Suprapubic skin (tissue), 4 donors: ENCODE measurements around the gene BCCIP. TPM values are rescaled to one million over a fixed set of nuclear protein-coding genes. Genes with fewer than 3 reads are reported as not detected.

Experiments
- DNase-seq, 2 donors: peaks; one replicate each; pipeline ENCODE4 v3.0.0-alpha.2; 2019; ENCODE audit warnings: low spot score in 2 of 2
- H3K27ac ChIP-seq: fragments of 200-600 bp; sonication (generic); one replicate; pipeline ENCODE4 v1.5.1; 2019
- H3K27me3 ChIP-seq: fragments of 200-600 bp; sonication (generic); one replicate; pipeline ENCODE4 v1.5.1; 2019
- H3K36me3 ChIP-seq: fragments of 200-600 bp; sonication (generic); one replicate; pipeline ENCODE4 v1.5.1; 2019
- H3K4me1 ChIP-seq: fragments of 200-600 bp; sonication (generic); one replicate; pipeline ENCODE4 v1.5.1; 2019
- H3K4me3 ChIP-seq: fragments of 200-600 bp; sonication (generic); one replicate; pipeline ENCODE4 v1.5.1; 2019; ENCODE audit warnings: mild to moderate bottlenecking
- H3K9me3 ChIP-seq: fragments of 200-600 bp; sonication (generic); one replicate; pipeline ENCODE4 v1.5.1; 2019
- EP300 ChIP-seq: sonication (generic); formaldehyde crosslinking; IDR thresholded peaks from one replicate; pipeline ENCODE4 v1.6.1; 2017; ENCODE audit warnings: antibody characterized with exemption
- POLR2A ChIP-seq, 2 donors: fragments of 450-650 bp; IDR thresholded peaks; one replicate each; pipeline ENCODE4 v1.6.1; 2017; ENCODE audit warnings: antibody characterized with exemption in 2 of 2, mild to moderate bottlenecking in 2 of 2, moderate library complexity in 2 of 2
- POLR2AphosphoS5 ChIP-seq, 3 donors: sonication (generic); formaldehyde crosslinking; IDR thresholded peaks; one replicate each; pipeline ENCODE4 v1.6.1; 2017; ENCODE audit warnings: antibody characterized with exemption in 3 of 3
- WGBS: methylation state at CpG from one replicate; pipeline ENCODE4 v1.1.5; 2018; 5-methylcytosine and 5-hydroxymethylcytosine counted together
- total RNA-seq, 4 donors: library from RNA; depleted of rRNA; stranded (reverse); fragments of >200 nt; gene quantifications; one replicate each; pipeline ENCODE4 v1.1.0, GENCODE V29; 2016
- TF ChIP-seq, protein P1 (sequence below), 2 donors: fragments of 200-600 bp in 1 of 2; fragments of 450-650 bp in 1 of 2; sonication (generic) in 1 of 2; IDR thresholded peaks; one replicate each; pipeline ENCODE4 v1.5.1; 2016 to 2019; ENCODE audit warnings: antibody characterized with exemption in 2 of 2, mild to moderate bottlenecking in 1 of 2, moderate library complexity in 1 of 2

The BCCIP gene
- total RNA-seq, 4 donors from 2014 or later = 32.2 to 36.7 (median 33.5) TPM

DNA sequence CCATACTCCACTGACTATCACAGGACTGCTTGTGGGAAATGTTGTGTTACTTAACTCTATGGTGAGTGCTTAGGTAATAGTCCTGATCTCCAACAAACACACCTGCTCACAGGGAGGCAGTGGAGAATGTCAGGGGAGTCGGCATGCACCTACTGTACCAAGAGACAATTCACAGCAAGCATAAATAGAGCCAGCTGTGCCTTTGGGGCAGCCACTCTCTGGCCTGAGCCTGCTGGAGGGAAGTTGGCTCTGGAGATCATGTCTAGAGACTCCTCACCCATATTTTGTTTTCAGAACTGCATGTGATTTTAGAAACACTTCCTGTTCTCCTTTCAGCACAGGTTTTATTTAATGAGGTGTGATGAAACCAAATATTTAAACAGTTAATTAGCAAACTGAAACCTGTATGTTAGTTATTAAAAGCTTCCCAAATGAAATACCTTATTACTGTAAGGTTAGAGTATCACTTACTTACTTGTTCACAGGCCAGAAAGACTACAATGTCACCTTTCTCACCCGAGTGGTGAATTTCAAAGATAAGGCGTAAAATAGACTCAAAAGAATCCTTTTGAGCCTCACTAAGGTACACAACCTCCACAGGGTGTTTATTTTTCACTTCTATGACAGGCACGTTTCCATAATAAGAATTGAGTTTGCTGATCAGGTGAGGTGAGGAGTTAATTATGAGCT, 35.9 kb downstream of the BCCIP start:
- Histone ChIP-seq H3K27ac (peak overlapping the region; percentile 4), H3K9me3 (no peaks in the 10 kb centered on the region), H3K4me1 (no peaks in the 10 kb centered on the region), H3K36me3 (peaks cover 16% of the 10 kb centered on the region), H3K27me3 (no peaks in the 10 kb centered on the region), H3K4me3 (no peak overlapping the region)
- no peak for DNase-seq
- 88% methylated on average over 4 of the region's 4 CpGs for WGBS
- TF ChIP-seq POLR2AphosphoS5 (IDR thresholded peaks at IDR 0.05) (no peak), EP300 (no peak)
- TF ChIP-seq, protein P1, sequence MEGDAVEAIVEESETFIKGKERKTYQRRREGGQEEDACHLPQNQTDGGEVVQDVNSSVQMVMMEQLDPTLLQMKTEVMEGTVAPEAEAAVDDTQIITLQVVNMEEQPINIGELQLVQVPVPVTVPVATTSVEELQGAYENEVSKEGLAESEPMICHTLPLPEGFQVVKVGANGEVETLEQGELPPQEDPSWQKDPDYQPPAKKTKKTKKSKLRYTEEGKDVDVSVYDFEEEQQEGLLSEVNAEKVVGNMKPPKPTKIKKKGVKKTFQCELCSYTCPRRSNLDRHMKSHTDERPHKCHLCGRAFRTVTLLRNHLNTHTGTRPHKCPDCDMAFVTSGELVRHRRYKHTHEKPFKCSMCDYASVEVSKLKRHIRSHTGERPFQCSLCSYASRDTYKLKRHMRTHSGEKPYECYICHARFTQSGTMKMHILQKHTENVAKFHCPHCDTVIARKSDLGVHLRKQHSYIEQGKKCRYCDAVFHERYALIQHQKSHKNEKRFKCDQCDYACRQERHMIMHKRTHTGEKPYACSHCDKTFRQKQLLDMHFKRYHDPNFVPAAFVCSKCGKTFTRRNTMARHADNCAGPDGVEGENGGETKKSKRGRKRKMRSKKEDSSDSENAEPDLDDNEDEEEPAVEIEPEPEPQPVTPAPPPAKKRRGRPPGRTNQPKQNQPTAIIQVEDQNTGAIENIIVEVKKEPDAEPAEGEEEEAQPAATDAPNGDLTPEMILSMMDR (IDR thresholded peaks at IDR 0.05) = no peak

DNA sequence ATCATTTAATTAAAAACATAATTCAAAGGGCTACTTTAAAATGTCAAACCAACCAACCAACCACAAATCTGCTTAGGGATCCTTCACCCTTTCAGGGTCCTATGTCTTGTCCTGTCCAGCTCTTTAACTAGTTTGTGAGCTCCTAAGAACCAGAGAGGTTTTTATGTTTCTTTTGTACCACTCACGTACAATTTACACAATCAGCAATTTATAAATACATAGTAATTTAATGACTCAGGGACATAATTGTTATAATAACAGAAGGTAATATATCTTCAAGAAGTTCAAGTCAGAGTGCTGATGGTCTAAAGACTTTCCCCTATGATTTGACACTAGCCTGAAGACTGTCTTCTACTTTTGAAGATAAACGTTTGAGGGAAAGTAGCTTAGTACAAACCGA, 41.8 kb downstream of the BCCIP start:
- Histone ChIP-seq H3K36me3 (peaks cover 17% of the 10 kb centered on the region), H3K27ac (no peak overlapping the region), H3K4me3 (no peak overlapping the region), H3K4me1 (no peaks in the 10 kb centered on the region), H3K27me3 (no peaks in the 10 kb centered on the region), H3K9me3 (no peaks in the 10 kb centered on the region)
- no peak for DNase-seq
- TF ChIP-seq, protein P1 (IDR thresholded peaks at IDR 0.05) = no peak
- TF ChIP-seq POLR2A (IDR thresholded peaks at IDR 0.05) (no peak), POLR2AphosphoS5 (IDR thresholded peaks at IDR 0.05) (no peak), EP300 (no peak)
- WGBS = 84% methylated on average over 3 of the region's 3 CpGs

DNA sequence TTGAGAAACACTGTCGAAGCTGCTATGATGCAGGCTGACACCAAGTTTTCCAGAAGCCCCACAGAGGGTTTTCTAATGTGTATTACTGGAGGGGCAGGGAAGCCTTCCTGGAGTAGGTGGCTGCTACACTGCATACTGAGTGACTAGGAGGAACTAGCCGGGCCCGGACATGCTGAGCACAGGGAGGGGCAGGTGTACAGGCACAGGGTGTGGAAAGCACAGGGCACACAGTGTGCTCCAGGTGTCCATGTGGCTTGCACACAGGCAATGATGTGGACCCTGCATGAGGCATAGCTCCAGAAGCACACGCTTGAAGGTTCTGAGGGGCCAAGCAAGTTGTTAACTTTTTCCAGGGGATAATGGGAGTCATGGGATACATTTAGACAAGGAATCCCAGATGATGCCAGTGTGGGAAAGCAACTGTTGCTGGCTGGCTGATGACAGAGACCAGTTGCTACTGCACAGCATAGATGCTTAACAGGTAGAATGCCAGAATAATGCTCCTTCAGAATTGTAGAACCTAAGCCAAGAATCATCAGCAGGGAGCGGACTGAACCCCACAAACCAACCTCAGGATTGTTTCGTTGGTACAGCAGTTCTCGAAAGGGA, 43.2 kb downstream of the BCCIP start:
- TF ChIP-seq POLR2AphosphoS5 (IDR thresholded peaks at IDR 0.05) (peak in 1 of 3 donors; percentile 34), EP300 (no peak)
- no peaks in the 10 kb centered on the region for H3K4me1 ChIP-seq
- no peak overlapping the region for H3K27ac ChIP-seq
- 82% methylated on average over 7 of the region's 7 CpGs for WGBS
- no peak for DNase-seq
- no peaks in the 10 kb centered on the region for H3K27me3 ChIP-seq
- no peaks in the 10 kb centered on the region for H3K9me3 ChIP-seq
- H3K36me3 ChIP-seq = peaks cover 17% of the 10 kb centered on the region
- no peak overlapping the region for H3K4me3 ChIP-seq

DNA sequence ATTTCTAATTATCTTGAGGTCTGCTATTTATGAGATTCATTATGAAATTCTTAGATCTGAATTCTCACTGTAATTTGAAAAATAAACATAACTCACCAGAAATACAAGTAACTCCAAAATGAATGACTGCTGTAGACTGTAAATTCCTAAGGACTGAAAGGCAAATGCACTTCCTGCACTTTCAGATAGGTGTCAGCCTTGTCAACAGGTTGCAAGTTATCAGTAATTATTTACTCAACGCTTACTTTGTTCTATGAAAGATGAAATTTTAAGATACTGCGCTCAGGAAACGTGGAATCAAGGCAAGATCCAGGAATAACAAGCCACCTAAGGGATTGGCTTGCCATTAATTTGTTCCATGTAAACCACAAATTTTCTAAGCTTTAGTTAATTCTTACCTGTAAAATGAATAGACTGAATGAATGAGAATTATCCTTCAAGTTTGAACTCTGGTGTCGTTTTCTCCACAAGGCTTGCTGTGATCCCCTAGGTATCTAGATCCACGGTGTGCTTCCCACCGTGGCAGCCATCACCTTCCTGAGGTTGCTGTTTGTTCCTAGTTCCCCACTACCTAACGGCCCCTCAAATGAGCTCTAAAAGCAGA, 45.1 kb downstream of the BCCIP start:
- Histone ChIP-seq H3K4me1 (no peaks in the 10 kb centered on the region), H3K27ac (no peak overlapping the region), H3K27me3 (no peaks in the 10 kb centered on the region), H3K4me3 (no peak overlapping the region), H3K9me3 (no peaks in the 10 kb centered on the region), H3K36me3 (peaks cover 17% of the 10 kb centered on the region)
- TF ChIP-seq EP300 (no peak), POLR2AphosphoS5 (IDR thresholded peaks at IDR 0.05) (no peak), POLR2A (IDR thresholded peaks at IDR 0.05) (no peak)
- TF ChIP-seq, protein P1 (IDR thresholded peaks at IDR 0.05) = peak; percentile 53 to 74
- no peak for DNase-seq
- 55% methylated on average over 7 of the region's 7 CpGs for WGBS

DNA sequence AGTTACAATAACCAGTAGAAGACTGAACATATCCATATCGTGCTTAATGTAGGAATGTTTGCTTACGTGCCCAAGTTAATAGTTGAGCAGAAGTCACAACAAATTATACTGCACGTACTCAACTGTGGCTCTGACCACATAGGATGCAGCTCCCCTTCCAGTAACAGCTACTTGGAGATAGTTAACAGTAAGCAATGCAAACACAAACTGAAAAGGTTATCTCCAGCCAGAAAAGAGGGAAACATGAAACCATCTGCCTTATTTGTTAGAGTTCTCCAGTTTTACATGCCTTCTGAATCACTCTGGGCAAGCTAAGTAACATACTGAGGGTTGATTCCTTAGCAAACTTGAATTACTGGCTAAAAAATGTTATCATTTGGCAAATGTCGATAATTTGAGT, 48.0 kb downstream of the BCCIP start:
- peaks cover 1% of the 10 kb centered on the region for H3K9me3 ChIP-seq
- no peak overlapping the region for H3K27ac ChIP-seq
- H3K4me1 ChIP-seq = no peaks in the 10 kb centered on the region
- no peak for DNase-seq
- 93% methylated on average over 4 of the region's 4 CpGs for WGBS
- H3K27me3 ChIP-seq = no peaks in the 10 kb centered on the region
- TF ChIP-seq, protein P1 (IDR thresholded peaks at IDR 0.05) = no peak
- no peak for TF ChIP-seq EP300
- no peak for TF ChIP-seq POLR2AphosphoS5 (IDR thresholded peaks at IDR 0.05)
- TF ChIP-seq POLR2A (IDR thresholded peaks at IDR 0.05) = no peak
- no peak overlapping the region for H3K4me3 ChIP-seq
- peaks cover 10% of the 10 kb centered on the region for H3K36me3 ChIP-seq
